GM18498 (cell line): ENCODE measurements around the gene CD164L2.
A peak's percentile ranks its signal among the peaks of the same experiment; 100 is the strongest.

ENCODE experiments used
- ATAC-seq: cut with Tn5 transposase; IDR thresholded peaks from one replicate; pipeline ENCODE4 v1.9.1; 2021; ENCODE audit warnings: mild to moderate bottlenecking, moderate library complexity; ENCODE audit not compliant: unreplicated experiment

Gene CD164L2

DNA sequence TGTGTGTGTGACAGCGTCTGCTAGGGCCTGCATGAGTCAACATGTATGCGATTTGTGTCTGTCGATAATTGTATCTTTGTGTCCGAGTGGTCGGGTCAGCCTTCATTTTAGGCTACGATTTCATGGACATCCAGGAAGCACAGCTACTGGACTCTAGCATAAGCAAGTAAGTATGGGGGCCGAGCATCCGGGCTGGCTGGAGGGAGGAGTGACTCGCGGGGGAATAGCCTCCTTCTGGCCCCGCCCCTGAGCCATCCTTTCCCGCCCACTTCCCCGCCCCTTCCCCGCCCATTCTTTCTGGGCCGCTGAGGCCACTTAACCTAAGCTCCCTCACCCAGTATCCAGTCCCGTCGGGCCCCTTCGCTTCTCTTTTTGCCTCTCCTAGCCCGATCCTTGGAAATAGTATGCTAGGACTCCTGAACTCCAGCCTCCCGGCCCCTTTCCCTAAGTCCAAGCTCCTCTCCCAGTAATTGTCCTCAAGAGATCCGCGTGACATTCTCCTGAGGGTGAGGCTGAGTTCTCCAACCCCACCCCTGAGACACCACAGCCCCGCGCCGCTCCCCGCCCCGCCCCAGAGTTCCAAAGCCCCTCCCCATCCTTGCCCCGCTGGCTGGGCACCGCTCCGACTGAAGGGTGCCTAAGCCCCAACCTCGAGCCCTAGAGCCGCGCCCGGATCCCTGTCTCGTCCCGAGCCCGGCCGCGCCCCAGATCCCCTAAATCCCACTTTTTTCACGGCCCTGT, 17.6 kb downstream of the CD164L2 start:
- no peak for ATAC-seq

DNA sequence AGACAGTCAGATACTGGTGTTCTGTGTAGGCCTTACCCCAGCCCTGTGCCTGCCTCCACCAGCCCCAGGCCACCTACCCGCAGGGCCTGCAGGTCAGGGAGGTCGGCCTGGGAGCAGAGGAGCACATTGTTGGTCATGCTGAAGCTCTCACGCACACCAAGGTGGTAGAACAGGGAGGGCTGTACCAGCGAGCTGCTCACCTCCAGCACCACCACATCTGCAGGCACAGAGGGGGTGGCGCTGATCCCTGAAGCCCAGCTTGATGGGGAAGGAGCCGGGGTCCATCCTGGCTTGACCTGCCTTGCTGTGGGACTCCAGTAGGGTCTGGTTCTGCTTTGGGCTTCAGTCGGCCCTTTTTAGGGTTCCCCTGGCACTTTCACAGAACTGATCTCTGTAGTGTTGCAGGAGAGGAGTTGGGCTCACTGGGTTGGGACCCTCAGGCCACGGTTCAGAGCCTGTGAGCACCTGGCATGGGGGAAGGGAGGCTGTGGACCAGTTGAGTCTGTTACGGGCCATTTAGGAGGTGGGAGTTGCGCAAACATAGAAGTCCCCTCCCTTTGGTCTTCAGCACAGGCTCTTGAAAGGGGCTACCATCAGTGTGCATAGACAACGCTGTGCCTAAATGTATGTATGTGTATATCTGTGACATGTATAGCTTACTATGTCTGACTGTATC, 18.3 kb downstream of the CD164L2 start:
- no peak for ATAC-seq

- no peak for ATAC-seq
Measured at GRCh38 chr1:27363766-27364695, 19.1 kb downstream of the CD164L2 start.

- no peak for ATAC-seq
Measured at GRCh38 chr1:27361553-27361952, 21.6 kb downstream of the CD164L2 start.

DNA sequence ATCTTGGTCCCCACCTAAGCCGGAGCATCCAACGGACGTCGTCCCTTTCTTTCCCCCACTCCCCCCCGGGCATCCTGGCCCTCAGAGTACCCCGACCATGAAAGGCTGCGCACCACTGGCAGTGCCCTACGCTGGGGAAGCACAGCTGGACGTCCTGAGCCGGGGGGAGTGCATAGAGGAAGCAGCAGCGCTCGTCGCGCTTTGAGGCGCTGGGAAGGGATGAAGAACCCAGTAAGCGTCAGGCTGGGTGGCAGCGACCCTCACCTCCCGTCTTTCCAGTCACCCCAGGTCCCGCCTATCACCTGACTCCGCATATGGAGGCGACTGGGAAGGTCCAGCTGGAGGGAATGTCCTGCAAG, 22.1 kb downstream of the CD164L2 start:
- no peak for ATAC-seq

DNA sequence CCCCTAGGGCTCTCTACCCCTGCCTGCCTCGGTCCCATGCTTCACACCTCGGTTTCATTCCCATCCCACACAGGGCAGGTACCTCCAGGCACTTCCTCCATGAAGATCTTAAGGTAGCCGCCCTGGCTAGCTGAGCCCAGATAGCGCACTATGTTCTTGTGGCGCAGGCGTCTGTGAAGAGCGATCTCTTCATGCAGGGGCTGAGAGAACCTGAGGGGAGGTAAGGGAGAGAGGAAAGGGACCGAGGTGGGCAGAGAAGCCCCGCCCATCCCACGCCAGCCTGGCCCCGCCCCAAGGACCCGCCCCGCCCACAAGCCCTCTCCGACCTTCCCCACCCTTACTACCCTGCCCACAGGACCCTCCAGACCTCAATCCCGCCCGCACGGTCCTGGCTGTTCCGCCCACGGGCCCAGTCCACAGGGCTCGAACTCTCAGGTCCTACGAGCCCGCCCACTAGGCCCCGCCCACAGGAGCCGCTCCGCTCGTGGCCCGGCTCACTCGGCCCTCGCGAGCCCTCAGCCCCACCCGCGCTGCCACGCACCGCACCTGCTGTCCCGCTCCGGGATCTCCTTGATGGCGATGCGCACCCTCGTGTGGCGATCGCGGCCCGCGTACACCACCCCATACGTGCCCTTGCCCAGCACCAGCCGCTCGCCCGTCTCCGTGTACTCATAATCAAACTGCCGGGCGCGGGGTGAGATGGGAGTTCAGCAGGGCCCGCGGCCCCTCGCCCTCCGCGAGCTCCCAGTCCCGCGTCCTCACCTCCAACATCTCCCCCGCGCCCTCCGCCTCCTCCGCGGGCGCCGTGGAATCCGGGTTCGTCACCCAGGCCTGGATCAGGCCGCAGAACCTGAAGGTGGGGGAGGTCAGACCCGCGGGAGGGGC, 22.7 kb downstream of the CD164L2 start:
- ATAC-seq = no peak

- ATAC-seq = no peak
Measured at GRCh38 chr1:27359822-27360158, 23.3 kb downstream of the CD164L2 start.

- ATAC-seq = no peak
Measured at GRCh38 chr1:27358928-27359313, 24.2 kb downstream of the CD164L2 start.

GRCh38 chr1:27358038-27358927, 24.9 kb downstream of the CD164L2 start:
- no peak for ATAC-seq

GRCh38 chr1:27357281-27358037, 25.7 kb downstream of the CD164L2 start:
- peak; percentile 52 for ATAC-seq

GRCh38 chr1:27356619-27357280, 26.4 kb downstream of the CD164L2 start:
- ATAC-seq = no peak

- no peak for ATAC-seq
Measured at GRCh38 chr1:27356277-27356618, 26.9 kb downstream of the CD164L2 start.

DNA sequence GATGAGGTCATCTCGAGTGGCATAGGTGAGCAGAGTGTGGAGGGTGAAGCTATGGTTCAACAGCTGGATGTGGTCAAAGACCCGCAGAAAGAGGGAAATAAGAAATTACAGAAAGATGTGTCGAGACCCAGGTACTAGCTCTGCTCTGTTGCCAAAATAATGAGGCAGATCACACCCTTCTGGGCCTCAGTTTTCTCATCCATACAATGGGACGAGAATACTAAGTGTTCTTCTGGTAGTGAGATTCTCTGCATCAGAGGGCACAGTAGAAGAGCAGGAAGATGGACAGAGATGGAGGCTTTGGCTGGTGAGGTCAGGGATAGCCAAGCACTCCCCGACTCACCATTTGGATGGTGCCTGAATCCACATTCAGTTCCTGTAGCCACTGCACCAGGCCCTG, 27.4 kb downstream of the CD164L2 start:
- no peak for ATAC-seq

- ATAC-seq = no peak
Measured at GRCh38 chr1:27353629-27354028, 29.5 kb downstream of the CD164L2 start.

DNA sequence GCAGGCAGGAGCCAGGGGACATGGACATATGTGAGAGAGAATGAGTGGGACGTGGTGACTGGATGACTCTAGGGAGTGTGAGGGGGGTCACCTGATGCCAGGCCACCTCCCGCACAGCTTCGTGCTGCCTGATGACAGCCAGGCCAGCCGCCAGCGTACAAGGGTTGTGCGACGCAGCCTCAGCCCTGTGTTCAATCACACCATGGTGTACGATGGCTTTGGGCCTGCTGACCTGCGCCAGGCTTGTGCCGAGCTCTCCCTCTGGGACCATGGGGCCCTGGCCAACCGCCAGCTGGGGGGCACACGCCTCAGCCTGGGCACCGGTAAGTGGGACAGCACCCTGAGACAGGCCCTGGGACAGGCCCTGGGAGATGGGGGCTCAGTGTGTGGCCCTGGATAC, 30.0 kb downstream of the CD164L2 start:
- ATAC-seq = no peak

GRCh38 chr1:27351541-27352107, 31.5 kb downstream of the CD164L2 start:
- ATAC-seq = no peak

DNA sequence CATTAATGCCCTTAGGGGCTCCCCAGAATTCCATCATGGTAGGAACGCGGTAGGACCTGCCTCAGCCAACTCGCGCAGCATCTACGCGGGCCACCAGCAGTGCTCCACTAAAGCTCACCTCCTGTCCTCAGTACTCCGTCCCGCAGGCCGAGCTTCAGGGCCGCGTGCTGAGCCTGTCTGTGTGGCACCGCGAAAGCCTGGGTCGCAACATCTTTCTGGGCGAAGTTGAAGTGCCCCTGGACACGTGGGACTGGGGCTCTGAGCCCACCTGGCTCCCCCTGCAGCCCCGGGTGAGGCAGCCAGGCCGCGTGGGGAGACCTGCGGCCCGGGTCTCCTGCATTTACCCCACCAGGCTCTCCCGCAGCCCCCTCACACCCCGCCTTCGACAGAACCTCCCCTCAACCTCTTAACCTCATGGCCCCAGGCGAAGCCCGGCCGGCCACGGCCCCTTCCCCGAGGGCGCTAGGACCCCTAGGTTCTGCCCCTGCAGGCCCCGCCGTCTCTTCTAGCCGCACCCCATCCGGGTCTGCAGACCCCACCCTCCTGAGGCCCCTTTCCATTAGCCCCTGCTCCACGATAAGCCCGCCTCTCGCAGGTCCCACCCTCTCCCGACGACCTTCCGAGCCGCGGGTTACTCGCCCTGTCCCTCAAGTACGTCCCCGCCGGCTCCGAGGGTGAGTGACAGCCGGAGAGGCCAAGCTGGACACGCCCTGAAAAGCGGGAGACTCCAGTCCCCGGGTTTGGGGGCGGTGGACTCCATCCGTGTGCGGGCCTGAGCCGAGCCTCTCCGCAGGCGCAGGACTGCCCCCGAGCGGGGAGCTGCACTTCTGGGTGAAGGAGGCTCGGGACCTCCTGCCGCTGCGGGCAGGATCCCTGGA, 32.2 kb downstream of the CD164L2 start:
- ATAC-seq = no peak
